HepG2 (cell line): Measurements from ENCODE around the gene CHEK2. TPM values are rescaled to one million over a fixed set of nuclear protein-coding genes. Genes with fewer than 3 reads are reported as not detected.

ENCODE experiments used
- ASH2L ChIP-seq: fragments of 300-600, 200-600 bp; sonication (generic); IDR thresholded peaks from 2 replicates; pipeline ENCODE4 v1.7.0; 2017; ENCODE audit warnings: low read depth, mild to moderate bottlenecking, moderate library complexity, mixed read lengths, low read length; ENCODE audit not compliant: insufficient read length
- FOXK1 ChIP-seq: sonication (generic); formaldehyde crosslinking; IDR thresholded peaks from 2 replicates; pipeline ENCODE4 v1.4.0; 2020; ENCODE audit warnings: low read depth, missing genetic modification reagents, borderline replicate concordance
- KMT2B ChIP-seq: IDR thresholded peaks from 2 replicates; pipeline ENCODE4 v1.6.1; 2016; ENCODE audit warnings: missing genetic modification reagents, missing compliant biosample characterization
- SIN3A ChIP-seq: IDR thresholded peaks from 2 replicates; pipeline ENCODE4 v1.6.1; 2011; ENCODE audit warnings: low read depth, mild to moderate bottlenecking, control low read depth, low read length, borderline replicate concordance
- SKIL ChIP-seq: sonication (generic); formaldehyde crosslinking; IDR thresholded peaks from 2 replicates; pipeline ENCODE4 v1.8.0; 2022; ENCODE audit warnings: missing genetic modification reagents, mild to moderate bottlenecking, moderate library complexity, borderline replicate concordance
- SRSF4 ChIP-seq: fragments of 200-400 bp; formaldehyde crosslinking; IDR thresholded peaks from one replicate; pipeline ENCODE4 v1.6.1; 2018; ENCODE audit warnings: mild to moderate bottlenecking, low read depth, low read length, moderate library complexity; ENCODE audit not compliant: poor library complexity, severe bottlenecking
- STAT6 ChIP-seq: sonication (generic); formaldehyde crosslinking; IDR thresholded peaks from 2 replicates; pipeline ENCODE4 v1.4.0; 2020; ENCODE audit warnings: missing genetic modification reagents, mild to moderate bottlenecking, borderline replicate concordance
- TFAP4 ChIP-seq: sonication (generic); IDR thresholded peaks from 2 replicates; pipeline ENCODE4 v1.6.1; 2016; ENCODE audit warnings: low read depth, borderline replicate concordance
- THAP7 ChIP-seq: sonication (generic); formaldehyde crosslinking; IDR thresholded peaks from 2 replicates; pipeline ENCODE4 v1.8.1; 2023; ENCODE audit warnings: mild to moderate bottlenecking, missing genetic modification reagents
- THRA ChIP-seq: sonication (generic); formaldehyde crosslinking; IDR thresholded peaks from 2 replicates; pipeline ENCODE4 v1.4.0; 2020; ENCODE audit warnings: missing genetic modification reagents, borderline replicate concordance
- ZFP37 ChIP-seq: sonication (generic); formaldehyde crosslinking; IDR thresholded peaks from 2 replicates; pipeline ENCODE4 v1.4.0; 2020; ENCODE audit warnings: missing genetic modification reagents, borderline replicate concordance
- ZNF205 ChIP-seq: IDR thresholded peaks from 2 replicates; pipeline ENCODE4 v1.6.1; 2018; ENCODE audit warnings: missing biosample characterization, missing genetic modification reagents
- ZNF256 ChIP-seq: sonication (generic); formaldehyde crosslinking; conservative IDR thresholded peaks from 2 replicates; pipeline ENCODE4 v1.4.0; 2020; ENCODE audit warnings: missing genetic modification reagents
- ZNF282 ChIP-seq: fragments of 450-650 bp; IDR thresholded peaks from 2 replicates; pipeline ENCODE4 v1.6.1; 2018; ENCODE audit not compliant: partially characterized antibody
- ZNF333 ChIP-seq: sonication (generic); formaldehyde crosslinking; IDR thresholded peaks from 2 replicates; pipeline ENCODE4 v1.4.0; 2020; ENCODE audit warnings: mild to moderate bottlenecking, missing genetic modification reagents, borderline replicate concordance
- ZNF547 ChIP-seq: sonication (generic); formaldehyde crosslinking; IDR thresholded peaks from 2 replicates; pipeline ENCODE4 v1.5.1; 2020; ENCODE audit warnings: mild to moderate bottlenecking, missing genetic modification reagents
- ZNF567 ChIP-seq: sonication (generic); formaldehyde crosslinking; IDR thresholded peaks from 2 replicates; pipeline ENCODE4 v1.8.1; 2023; ENCODE audit warnings: mild to moderate bottlenecking, missing genetic modification reagents, borderline replicate concordance
- ZNF784 ChIP-seq: sonication (generic); formaldehyde crosslinking; IDR thresholded peaks from 2 replicates; pipeline ENCODE4 v1.5.1; 2020; ENCODE audit warnings: missing genetic modification reagents, mild to moderate bottlenecking, borderline replicate concordance
- polyA plus RNA-seq, 8 experiments: library from polyadenylated mRNA; depleted of rRNA in 3 of 8; stranded (reverse) in 7 of 8; unstranded in 1 of 8; fragments of >200 nt; fragmentation: Illumina TruSeq in 4 of 8; extraction: Trizol in 4 of 8; gene quantifications; 2 replicates each; pipeline versions ENCODE4 v1.2.1 to v1.2.3, GENCODE V29; 2011 to 2016; ENCODE audit warnings: low read depth in 4 of 8, missing spikeins in 1 of 8, mixed read lengths in 1 of 8; ENCODE audit not compliant: insufficient read depth in 1 of 8
- total RNA-seq, 5 experiments: library from RNA; depleted of rRNA; stranded (reverse); fragments of >200 nt; fragmentation: Illumina TruSeq; extraction: Trizol; gene quantifications; 2 replicates each; pipeline ENCODE4 v1.2.3, GENCODE V29; 2016; ENCODE audit warnings: low read depth in 1 of 5

The CHEK2 gene
- total and polyA plus RNA-seq, 2 of the 13 experiments (the other 11 are each of a cell fraction or from before 2014, with no cell fraction given), result 27.0 to 40.5 TPM

- peak; percentile 89 for TF ChIP-seq KMT2B
- peak; percentile 80 for TF ChIP-seq ASH2L
- peak; percentile 75 for TF ChIP-seq ZNF547
- TF ChIP-seq ZNF567, result no peak
- TF ChIP-seq THRA (CRISPR knock-in tag), result peak; percentile 62
- TF ChIP-seq FOXK1 (CRISPR knock-in tag), result peak; percentile 99
- TF ChIP-seq SKIL (CRISPR knock-in tag), result no peak
- TF ChIP-seq ZNF256, result peak; percentile 86; the same call in 1 of the 2 replicates
- no peak for TF ChIP-seq SRSF4
- 0 out of 2 replicates have a peak, but pooled peaks have one; percentile 35 for TF ChIP-seq ZNF205 (CRISPR knock-in tag)
- TF ChIP-seq SIN3A, result peak; percentile 82; the same call in 1 of the 2 replicates
- no peak; the same call in 1 of the 2 replicates for TF ChIP-seq TFAP4
- TF ChIP-seq ZNF282, result no peak
- no peak for TF ChIP-seq ZNF784 (CRISPR knock-in tag)
- no peak for TF ChIP-seq STAT6 (CRISPR knock-in tag)
- 0 out of 2 replicates have a peak, but pooled peaks have one; percentile 43 for TF ChIP-seq ZFP37 (CRISPR knock-in tag)
- no peak for TF ChIP-seq ZNF333 (CRISPR knock-in tag)
- 0 out of 2 replicates have a peak, but pooled peaks have one; percentile 69 for TF ChIP-seq THAP7 (CRISPR knock-in tag)
Measured at GRCh38 chr22:28772633-28773460, 31.2 kb upstream of the CHEK2 start, which contains the start of gene CCDC117 (continued).
